ENCODE data around the gene NCAN.
"Not testable (repeated sequence)": the region's sequence is repeated elsewhere in the genome, so short reads cannot be mapped to it uniquely, and the experiment has no call there.

The NCAN gene

DNA sequence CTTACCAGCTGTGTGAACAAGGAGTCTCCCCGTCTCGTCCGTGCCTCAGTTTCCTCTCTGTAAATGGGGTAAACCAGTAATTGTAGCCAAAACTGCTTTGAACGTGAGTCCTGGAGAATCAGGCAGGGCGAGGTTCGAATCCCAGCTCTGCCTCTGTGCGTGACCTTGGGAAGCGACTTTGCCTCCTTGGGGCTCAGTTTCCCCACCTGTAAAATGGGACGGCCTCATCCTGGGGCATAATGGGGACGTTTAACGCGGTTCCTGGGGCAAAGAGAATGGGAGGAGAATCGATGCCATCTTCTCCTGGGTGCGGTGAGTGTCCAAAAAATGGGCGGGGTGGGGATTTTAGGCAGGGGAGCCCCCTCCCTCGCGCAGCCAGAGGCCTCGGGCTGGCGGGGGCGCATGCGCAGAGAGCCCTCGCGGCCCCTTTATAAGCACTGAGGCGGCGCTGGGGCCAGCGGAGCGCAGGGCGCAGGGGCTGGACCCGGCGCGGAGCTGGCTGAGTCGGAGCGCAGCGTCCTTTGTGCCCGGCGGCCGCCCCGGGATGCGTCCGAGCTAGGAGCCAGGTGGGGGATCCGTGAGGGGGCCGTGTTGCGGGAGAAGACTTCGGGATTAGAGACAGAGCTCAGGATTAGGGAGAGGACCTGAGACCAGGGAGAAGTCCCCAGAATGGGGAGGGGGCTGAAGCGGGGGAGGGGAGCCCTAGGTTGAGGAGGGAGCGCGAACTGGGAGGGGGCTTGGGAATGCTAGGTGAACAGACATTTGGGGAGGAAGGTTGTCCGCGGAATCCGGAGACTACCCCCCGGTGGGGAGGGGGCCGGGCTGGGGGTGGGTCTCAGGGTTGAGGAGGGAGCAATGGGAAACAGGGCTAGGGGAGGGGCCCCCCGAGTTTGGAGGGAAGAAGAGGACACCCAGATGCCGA, at the start of gene NCAN:
TSS of gene NCAN (plus strand) at position 460 of the 922 bp plus-strand sequence. CDS start 4,996 bp downstream, outside the sequence.
- no peak for DNase-seq (ENCODE audit: low read depth in 2 of 2)

DNA sequence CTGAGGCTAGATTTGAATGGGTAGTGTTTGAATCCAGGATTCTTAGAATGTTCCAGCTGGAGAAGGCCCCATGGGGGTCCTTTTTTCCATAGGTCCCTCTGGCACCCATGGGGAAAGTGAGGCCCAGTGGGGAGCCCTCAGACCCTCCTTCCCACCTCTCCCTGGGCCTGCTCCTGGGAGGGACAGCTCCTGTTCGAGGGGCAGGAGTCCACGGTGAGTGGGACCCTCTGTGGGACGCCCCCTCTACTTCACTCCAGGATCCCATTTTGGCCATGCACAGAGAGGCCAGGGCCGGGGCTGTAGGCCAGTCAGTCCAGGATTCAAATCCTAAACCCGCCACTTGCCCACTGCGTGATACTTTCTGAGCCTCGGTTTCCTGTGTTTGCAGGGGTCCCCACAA, 49.3 kb upstream of the NCAN start:
- DNase-seq (ENCODE audit: low read depth in 2 of 2) = no peak

DNA sequence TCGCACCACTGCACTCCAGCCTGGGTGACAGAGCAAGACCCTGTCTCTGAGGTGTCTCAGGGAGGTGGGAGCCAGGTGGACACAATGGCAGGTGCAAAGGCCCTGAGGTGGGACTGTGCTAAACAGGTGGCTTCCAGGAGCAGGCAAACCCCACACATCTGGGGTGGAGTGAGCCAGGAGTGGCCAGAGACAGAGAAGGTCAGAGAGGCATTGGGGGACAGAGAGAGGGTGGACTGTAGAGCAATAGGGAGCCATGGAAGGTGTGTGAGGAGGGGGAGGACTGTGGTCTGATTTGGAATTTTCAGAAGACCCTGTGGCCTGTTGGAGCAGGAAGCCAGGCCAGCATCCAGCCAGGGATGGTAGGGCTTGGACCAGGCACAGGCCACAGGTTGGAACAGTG, 46.4 kb upstream of the NCAN start:
- no peak for DNase-seq (ENCODE audit: low read depth in 2 of 2)

DNA sequence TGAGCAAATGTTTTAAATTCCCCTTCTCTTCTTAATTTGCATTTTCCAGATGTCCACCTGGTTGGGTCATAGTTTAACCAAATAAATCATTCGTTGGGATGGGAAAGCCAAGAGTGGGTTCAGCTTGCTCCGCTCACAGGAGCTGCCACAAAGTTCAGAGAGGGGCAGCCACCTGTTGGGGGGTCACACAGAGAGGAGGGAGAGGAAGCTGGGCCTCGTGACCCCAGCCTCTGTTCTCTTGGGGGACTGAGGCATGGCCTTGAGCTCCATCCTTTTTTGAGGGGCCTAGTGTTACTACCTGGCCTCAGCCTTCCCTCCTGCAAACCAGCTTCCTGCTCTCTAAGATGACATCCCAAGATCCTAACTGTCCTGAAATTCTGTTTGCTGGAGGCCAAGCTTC, 44.1 kb upstream of the NCAN start:
- DNase-seq (ENCODE audit: low read depth in 2 of 2) = no peak

DNA sequence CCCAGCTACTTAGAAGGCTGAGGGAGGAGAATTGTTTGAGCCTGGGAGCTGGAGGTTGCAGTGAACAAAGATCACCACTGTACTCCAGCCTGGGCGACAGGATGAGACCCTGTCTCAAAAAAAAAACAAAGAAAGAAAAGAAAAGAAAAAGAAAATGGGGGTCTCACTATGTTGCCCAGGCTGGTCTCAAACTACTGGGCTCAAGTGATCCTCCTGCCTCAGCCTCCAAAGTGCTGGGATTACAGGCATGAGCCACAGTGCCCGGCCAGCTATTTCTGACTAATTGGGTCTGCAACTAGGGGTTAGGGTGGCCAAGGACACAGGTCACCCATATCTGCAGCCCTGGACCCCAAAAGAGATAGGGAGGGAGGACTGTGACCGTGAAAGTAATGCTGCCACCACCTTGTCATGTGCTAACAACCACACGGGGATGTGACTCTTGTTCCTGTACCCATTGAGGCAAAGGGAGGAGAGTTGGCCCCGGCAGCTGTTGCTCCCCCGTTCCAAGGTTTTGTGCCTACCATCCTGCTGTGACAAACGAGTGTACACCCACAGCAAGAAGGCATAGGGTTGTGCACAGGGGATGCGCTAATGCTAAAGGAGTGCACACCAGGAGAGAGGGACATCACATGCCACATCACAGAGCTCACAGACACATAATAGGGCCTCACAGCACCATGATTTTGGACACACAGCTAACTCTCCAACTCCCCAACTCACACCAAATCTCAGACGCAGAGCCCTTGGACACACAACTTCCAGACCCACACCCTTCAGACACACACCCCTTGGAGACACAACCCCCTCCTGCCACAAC, 42.3 kb upstream of the NCAN start:
- DNase-seq (ENCODE audit: low read depth in 2 of 2) = no peak

DNA sequence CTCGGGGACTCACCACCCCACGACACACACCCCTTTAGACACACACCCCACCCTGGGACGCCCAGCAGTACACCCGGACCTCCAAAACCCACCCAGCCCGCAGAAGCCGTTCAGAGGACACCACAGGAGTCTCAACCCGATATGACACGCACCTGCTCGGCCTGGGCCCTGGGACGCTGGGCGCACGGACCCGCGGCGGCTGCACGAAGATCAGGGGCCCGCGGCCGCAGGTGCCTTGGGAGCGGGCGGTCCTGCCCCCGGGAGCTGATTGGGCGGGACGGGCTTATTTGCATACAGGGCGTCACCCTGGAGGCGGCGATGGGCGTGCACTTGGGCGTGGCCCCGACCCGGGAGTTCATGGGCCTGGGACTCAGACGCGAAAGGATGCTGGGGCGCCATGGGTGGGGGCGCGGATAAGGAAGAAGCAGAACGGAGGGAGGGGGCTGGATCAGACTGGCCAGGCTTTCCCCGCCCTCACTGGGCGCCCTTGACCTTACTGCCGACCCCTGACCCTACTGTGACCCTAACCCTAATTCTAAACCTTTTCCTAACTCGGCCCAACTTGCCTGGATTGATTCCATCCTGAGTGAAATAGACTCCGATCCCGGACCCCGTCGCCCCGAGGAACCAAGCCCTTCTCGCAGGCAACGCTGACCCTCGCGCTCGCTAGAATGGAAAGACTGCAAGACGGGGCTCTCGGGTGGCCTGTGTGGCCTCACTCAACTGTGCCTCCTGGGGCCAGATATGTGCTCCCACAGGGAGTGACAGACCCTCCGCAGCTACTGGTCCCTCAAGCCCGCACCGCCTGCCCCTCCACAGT, 41.5 kb upstream of the NCAN start, which contains the start of gene MEF2B:
TSS of gene MEF2B (minus strand) at position 211 of the 820 bp plus-strand sequence. CDS start 19,528 bp downstream, outside the sequence.
- DNase-seq (ENCODE audit: low read depth in 2 of 2) = peak; percentile 62 to 81

DNA sequence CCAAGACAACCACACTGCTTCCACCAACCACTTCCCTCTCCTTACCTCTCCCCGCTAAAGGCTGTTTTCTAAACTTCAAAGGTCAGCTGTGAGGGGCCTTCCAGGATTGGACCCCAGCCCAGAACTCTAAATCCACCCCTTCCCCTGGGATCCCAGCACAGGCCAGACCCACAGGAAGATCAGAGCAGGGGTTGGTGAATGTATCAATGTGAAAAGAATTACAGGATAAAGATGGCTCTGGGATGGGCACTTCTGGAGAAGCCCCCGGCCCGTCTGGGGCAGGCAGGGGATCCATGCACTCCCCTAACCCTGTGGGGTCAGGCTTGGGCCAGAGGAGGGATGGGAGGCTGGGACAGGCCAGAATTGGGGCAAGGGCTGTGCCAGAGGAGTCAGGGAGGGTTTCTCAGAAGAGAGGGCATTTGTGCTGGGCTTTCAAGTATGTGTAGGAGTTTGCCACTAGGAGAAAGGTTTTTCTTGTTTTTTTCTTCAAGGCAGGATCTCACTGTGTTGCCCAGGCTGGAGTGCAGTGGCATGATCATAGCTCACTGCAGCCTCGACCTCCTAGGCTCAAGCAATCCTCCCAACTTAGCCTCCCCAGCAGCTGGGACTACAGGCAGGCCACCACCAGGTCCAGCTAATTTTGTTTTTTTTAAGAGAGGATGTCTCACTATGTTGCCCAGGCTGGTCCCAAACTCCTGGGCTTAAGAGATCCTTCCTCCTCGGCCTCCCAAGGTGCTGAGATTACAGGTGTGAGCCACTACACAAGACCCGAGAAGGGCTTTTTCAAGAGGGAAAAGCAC, 40.7 kb upstream of the NCAN start:
- no peak for DNase-seq (ENCODE audit: low read depth in 2 of 2)

DNA sequence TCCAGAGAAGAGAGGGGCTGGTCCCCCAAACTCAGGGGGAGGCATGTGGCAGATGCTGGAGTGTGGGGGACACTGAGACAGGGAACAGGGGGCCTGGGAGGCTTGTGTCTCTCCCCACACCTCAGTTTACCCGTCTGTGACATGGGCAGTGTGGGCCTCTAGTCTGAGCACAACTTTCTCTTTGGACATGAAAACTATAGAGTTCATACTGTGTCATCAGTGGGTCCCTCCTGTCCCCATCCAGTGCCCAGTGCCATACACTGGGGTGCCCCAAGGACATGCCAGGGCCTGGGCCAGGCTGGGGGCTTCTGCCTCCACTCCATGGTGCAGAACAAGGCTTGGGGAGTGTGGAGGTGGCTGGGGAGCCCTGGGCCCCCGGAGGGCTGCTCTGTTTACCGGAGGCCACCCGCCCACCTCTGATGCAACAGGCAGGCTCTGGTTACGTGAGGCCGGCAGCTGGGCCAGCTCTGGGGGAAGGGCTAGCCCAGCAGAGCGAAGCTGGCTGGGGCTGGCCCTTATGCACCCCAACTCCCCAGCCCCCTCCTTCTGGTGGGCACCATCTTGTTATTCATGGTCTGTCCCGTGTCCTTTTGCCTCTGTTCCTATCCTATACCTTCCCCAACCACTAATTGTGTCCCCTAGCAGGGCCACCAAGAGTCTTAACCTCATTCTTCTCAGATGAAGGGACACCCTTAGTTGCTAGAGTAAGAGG, 39.8 kb upstream of the NCAN start:
- no peak for DNase-seq (ENCODE audit: low read depth in 2 of 2)

DNA sequence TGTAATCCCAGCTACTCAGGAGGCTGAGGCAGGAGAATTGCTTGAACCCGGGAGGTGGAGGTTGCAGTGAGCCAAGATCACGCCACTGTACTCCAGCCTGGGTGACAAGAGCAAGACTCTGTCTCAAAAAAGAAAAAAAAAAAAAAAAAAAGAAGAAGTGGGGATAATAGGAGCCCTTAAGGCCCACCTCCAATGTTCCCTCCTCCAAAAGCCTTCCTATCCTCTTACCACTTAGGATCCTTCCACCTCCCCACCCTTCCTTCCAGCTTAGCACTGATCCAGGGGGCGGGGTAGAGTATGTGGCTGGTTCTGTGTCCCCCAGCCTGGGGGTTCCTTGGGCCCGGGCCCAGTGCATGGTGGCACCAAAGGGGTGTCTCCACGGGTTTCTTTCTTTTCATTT, 38.5 kb upstream of the NCAN start:
- not testable (repeated sequence) for DNase-seq (ENCODE audit: low read depth in 2 of 2)

DNA sequence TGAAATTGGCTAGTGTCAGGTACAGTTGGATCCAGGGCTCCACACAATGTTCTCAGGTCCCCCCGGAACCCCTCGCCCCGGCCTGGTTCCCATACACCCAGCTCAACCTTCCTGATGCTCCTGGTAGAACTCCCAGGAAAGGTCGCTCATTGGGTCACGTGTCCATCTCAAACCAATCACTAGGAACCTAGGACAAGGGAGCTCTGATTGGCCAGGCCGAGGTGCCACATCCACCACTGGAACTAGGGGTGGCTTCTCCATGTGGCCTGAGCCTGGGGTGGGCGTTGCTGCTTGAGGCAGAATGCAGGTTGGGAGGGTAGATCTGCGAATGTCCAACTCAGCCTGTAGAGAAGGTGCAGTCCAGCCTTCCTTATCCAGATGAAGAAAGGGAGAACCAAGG, 34.8 kb upstream of the NCAN start:
- no peak for DNase-seq (ENCODE audit: low read depth in 2 of 2)

DNA sequence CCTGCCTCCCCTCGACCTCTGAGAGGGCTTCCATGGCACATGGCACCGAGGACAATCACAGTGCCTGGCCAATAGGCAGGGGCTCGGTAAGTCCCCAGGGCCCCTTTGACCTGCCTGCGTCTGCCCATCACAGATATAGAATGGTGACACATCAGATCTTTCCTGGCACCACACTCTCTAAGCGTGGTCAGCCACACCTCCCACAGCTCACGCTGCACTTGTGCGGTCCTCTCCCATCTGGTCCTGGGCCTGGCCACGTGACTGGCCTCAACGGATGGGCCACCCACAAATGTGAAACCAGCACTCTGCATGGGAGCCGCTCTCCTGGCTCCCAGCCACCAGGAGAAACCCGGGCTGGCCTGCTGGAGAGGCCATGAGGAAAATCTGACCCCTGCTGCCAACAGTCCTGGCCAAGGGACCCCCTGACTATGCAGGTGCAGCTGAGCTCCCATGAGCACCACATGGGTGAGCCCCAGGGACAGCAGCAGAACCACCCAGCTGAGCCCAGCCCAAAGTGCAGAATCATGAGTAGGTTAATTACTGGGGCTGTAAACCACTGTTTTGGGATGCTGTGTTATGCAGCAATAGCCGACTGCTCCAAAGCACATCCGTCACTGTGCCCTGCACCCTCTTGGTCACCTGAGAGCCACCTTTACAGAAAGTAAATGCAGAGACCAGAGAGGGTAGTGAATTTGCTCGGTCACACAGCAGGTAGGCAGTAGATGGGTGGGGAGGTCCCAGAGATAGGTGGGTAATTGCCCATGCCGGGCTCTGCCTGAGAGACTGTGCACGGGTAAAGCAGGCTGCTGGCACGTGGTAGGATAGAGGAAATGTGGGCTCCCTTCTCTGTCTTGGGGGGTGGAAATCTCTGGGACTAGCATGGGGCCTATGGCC, 32.0 kb upstream of the NCAN start:
- no peak for DNase-seq (ENCODE audit: low read depth in 2 of 2)

DNA sequence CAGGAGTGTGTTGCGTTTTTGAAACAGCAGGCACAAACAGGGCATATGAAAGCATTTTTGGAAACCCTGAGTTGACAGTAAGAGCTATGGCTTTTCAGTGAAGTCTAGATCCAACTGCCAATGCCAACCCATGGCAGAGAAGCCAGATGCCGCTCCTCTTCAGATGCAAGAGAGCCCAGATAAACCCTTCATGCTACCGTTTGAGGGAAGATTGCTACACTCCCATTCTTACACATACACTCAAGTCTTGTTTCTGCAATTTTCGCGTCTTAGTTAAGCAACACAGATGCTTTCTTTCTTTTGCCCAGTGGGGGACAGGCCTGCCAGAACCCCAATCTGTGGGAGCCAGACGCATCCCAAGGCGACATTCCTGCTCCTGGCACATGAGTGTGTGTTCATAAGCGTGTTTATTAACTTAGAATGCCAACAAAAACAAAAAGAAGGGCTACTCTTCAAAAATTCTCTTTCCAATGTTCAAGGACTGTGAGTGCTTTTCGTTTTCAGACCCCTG, 30.2 kb upstream of the NCAN start:
- DNase-seq (ENCODE audit: low read depth in 2 of 2) = no peak

DNA sequence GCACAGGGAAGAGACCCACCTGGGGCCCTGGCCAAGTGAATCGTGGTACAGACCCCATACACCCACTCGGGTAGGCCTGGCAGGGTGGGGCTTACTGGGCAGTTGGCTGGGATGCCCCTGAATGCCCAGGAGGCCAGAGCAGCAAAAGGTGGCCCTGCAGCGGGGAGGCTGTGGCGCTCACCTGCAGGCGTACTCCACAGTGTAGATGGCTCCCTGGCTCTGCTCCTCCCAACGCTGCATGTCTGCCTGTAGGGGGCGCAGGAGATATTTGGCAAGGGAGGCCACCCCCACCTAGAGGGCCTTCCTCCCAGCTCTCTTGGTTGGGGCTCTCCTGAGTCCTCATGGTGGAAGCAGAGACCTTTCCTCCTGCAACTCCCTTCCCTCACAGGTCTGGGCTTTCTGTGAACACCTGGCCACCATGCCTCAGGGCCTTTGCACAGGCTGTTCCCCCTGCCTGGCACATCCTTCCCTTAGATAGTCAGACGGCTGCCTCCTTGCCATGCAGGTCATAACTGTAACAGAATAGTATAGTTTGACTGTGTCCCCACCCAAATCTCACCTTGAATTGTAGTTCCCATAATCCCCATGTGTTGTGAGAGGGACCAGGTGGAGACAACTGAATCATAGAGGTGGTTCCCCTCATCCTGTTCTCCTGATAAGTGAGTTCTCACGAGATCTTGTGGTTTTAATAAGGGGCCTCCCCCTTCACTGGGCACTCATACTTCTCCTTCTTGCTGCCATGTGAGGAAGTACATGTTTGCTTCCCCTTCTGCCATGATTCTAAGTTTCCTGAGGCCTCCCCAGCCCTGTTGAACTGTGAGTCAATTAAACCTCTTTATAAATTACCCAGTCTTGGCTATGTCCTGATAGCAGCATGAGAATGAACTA, 25.7 kb upstream of the NCAN start:
- peak; percentile 46 to 59 for DNase-seq (ENCODE audit: low read depth in 2 of 2)

DNA sequence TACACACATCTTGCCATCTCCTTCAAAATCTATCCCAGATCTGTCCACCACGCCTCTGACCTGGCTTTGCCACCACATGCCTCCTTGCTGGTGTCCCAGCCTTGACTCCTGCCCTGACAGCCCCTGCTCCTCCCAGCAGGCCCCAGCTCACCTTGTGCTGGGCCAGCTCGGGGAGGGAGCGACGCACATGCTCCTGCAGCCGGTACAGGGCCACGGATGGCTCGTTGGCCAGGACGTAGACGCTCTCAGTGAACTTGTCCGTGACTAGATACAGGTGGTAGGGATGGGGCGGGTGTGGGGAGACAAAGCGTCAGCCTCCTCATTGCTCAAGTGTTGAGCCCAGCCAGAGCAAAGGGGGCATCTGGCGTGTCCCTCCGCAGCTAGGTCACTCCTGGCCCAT, 25.0 kb upstream of the NCAN start:
- DNase-seq (ENCODE audit: low read depth in 2 of 2) = no peak

DNA sequence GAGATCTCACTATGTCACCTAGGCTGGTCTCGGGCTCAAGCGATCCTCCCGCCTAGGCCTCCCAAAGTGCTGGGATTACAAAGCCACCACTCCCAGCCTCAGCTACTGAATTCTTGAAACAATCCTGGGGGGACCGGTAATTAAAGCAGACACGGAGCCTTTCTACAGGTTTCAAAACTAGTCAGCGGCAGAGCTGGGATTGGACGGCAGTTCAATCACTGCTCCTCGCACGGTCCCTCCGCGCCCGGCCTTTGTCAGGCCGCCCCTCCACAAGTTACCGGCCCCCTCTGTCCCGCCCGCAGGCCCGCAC, 20.0 kb upstream of the NCAN start:
- DNase-seq (ENCODE audit: low read depth in 2 of 2) = no peak

DNA sequence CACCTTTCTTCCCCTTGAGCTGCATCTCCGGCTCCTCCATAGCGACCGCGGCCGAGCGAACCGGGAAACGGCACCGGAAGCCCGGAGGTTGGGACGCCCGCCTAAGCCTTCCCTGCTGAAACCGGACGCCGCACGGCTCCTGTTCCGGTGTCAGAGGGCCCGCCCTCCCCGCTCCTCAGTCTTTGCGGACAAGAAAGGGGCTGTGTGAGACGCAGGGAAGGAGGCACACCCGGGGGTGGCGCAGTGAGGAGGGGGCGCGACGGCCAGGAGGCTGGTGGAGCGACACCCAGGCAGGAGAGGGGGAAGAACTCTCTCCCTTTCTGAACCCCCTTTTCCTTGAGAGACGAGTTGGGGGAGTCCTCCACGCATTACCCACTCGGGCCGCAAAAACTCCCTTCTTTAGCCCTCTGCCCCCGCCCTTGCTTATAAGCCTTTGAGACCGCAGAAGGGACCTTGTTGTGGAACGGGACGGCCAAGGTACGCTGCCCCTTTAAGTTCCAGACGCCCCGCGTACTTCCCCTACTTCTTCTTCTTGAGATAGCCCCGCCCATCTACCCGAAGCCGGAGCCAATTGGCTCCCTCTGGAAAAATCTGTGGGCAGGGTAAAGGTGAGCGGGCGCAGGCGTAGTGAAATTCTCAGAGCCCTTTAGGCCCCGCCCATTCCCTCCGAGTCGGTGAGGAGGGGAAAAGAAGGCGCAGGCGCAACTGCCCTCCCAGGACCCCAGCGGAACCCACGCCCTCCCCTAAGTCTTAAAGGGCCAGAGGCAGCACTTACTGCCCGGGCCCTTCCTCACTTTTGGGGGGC, 19.5 kb upstream of the NCAN start, which contains the start of the genes BORCS8 and RFXANK:
TSS of gene BORCS8 (minus strand) at position 75 of the 805 bp plus-strand sequence. CDS start at position 40, 35 bp downstream.
TSS of gene RFXANK (plus strand) at position 181 of the 805 bp plus-strand sequence. CDS start 1,689 bp downstream, outside the sequence.
- DNase-seq (ENCODE audit: low read depth in 2 of 2) = peak; percentile 98

DNA sequence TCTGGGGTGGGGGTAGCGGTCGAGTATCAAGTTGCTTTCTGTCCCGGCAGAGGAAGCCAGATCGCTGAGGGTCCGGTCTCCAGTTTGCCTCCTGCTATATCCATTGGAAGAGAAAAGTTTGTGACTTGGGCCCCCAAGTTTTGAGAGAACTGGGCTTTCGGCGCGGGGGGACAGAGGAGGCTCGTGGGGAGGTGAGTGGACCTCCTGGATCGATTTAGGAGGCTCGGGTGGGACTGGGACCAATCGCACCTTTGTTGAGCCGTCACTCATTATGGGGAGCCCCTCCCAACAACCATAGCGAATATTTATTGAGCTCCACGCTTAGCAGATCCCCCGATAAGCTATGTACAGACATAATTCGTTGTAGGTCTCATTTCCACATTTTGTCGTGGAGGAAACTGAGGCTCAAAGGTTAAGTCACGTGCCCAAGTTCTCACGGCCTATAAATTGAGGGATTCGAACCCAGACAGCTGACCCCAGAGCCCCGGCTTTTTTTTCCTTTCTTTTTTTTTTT, 18.8 kb upstream of the NCAN start:
- no peak for DNase-seq (ENCODE audit: low read depth in 2 of 2)

All from activated CD4-positive, alpha-beta T cell treated with anti-CD3 and anti-CD28 coated beads for 24 hours (primary cell).